ENCODE data around the gene RAPGEF4.

- no peak for TF ChIP-seq CTCF (IDR thresholded peaks at IDR 0.05 in 4 of 5, conservative IDR thresholded peaks at IDR 0.05 in 1 of 5)
- TF ChIP-seq POLR2A (IDR thresholded peaks at IDR 0.05) = peak in 1 of 2 donors; percentile 47
Measured at GRCh38 chr2:173090276-173090877, 354.7 kb downstream of the RAPGEF4 start.
